NK-92 treated with Interleukin-12 subunit alpha and Interleukin-12 subunit beta, amount 100 ng/mL, for 24 hours (cell line): ENCODE results near the gene KLLN.
"Not testable (repeated sequence)": the region's sequence is repeated elsewhere in the genome, so short reads cannot be mapped to it uniquely, and the experiment has no call there.

Experiments used
- DNase-seq: peaks from one replicate; lab custom pipeline; 2025; lab: John Stamatoyannopoulos, UW

Gene KLLN, protein sequence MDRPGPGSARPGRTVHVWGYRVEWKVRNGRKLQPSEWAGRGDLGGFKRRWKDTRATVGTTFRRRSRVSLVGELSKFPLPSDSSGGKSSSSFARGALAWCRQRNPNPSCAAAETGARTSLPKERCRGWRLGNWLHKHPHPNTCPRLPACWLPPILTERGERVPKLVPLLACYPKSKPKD

DNA sequence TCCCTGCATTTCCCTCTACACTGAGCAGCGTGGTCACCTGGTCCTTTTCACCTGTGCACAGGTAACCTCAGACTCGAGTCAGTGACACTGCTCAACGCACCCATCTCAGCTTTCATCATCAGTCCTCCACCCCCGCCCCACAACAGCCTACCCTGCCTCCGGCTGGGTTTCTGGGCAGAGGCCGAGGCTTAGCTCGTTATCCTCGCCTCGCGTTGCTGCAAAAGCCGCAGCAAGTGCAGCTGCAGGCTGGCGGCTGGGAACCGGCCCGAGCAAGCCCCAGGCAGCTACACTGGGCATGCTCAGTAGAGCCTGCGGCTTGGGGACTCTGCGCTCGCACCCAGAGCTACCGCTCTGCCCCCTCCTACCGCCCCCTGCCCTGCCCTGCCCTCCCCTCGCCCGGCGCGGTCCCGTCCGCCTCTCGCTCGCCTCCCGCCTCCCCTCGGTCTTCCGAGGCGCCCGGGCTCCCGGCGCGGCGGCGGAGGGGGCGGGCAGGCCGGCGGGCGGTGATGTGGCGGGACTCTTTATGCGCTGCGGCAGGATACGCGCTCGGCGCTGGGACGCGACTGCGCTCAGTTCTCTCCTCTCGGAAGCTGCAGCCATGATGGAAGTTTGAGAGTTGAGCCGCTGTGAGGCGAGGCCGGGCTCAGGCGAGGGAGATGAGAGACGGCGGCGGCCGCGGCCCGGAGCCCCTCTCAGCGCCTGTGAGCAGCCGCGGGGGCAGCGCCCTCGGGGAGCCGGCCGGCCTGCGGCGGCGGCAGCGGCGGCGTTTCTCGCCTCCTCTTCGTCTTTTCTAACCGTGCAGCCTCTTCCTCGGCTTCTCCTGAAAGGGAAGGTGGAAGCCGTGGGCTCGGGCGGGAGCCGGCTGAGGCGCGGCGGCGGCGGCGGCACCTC lies at the start of gene KLLN, which contains the start of gene PTEN:
KLLN (minus strand) TSS at position 481 of the 891 bp plus-strand sequence. CDS start 1,046 bp downstream, outside the sequence.
PTEN (plus strand) TSS at position 573 of the 891 bp plus-strand sequence. CDS start 845 bp downstream, outside the sequence.
- DNase-seq: peak; percentile 82

GRCh38 chr10:87903396-87903795 lies 40.1 kb upstream of the KLLN start:
- not testable (repeated sequence) for DNase-seq

GRCh38 chr10:87897957-87898356 lies 34.6 kb upstream of the KLLN start:
- not testable (repeated sequence) for DNase-seq

DNA sequence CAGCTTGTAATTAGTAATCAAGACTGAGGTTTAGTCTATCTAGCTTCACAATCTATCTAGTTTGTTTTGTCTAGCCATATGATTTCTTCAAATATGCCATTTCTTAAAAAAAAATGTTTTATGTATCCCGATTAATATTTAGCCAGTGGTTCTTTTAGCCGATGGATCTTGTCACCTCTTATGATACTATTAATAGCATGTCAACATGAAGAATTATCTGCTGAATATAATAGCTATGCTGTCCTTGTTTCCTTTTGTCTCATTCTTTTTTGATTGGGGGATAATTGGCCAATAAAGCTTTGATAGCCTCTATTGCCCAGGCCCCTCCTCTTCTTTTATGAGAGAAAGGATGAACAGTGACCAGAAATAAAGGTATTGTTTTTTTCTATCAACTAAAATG lies 32.9 kb upstream of the KLLN start:
- DNase-seq: no peak

- no peak for DNase-seq
Observed at GRCh38 chr10:87895430-87895829, 32.1 kb upstream of the KLLN start.

- DNase-seq: no peak
Observed at GRCh38 chr10:87887548-87888289, 24.4 kb upstream of the KLLN start.

GRCh38 chr10:87887146-87887545 lies 23.8 kb upstream of the KLLN start:
- DNase-seq: no peak

DNA sequence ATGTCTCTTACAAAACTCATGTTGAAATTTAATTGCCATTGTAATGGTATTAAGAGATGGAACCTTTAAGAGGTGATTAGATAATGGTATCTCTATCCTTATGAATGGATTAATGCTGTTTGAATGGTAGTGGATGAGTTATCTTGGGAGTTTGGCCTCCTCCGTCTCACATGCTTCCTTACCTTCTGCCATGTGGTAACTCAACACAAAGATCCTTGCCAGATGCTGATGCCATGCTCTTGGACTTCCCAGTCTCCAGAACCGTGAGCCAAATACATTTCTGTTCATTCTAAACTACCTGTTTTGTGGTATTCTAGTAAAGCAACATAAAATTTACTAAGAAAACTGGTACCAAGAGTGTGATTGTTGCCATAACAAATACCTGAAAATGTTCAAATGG lies 23.3 kb upstream of the KLLN start:
- no peak for DNase-seq

GRCh38 chr10:87882555-87883294 lies 19.4 kb upstream of the KLLN start:
- DNase-seq: no peak

GRCh38 chr10:87881373-87882059 lies 18.2 kb upstream of the KLLN start:
- not testable (repeated sequence) for DNase-seq

GRCh38 chr10:87880336-87880735 lies 17.0 kb upstream of the KLLN start:
- DNase-seq: no peak

- no peak for DNase-seq
Observed at GRCh38 chr10:87878664-87879459, 15.5 kb upstream of the KLLN start.

DNA sequence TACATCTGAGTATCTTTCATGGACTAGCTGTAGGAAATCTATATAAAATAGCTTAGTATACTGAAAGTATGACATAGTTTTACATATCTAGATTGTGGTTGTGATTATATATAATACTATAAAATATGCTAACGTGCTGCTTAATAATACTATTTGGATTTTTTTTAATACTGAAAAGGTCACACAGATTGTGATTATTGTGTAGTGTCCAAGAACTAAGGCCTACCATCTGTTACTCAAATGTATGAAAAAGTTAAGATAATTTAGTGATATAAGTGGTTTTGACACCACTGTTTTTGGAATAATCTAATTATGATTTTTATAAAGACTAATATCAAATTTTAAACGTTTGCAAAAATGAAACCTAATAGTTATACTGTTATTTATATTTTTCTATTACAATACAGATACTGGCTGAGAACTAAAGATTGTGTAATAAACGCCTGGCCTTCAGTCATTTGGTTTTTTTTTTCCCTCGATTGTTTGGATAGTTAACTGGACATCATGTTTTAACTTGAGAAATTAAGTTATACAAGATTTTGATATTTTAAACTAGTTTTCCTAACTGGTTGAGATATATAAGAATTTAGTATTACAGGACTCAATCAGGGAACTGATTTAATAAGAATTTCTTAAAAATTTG lies 12.7 kb upstream of the KLLN start:
- DNase-seq: no peak

- no peak for DNase-seq
Observed at GRCh38 chr10:87873656-87874055, 10.3 kb upstream of the KLLN start.

- no peak for DNase-seq
Observed at GRCh38 chr10:87872828-87873227, 9.5 kb upstream of the KLLN start.

GRCh38 chr10:87869773-87870551 lies 6.6 kb upstream of the KLLN start:
- DNase-seq: no peak

GRCh38 chr10:87869139-87869538 lies 5.8 kb upstream of the KLLN start:
- DNase-seq: not testable (repeated sequence)

- DNase-seq: no peak
Observed at GRCh38 chr10:87868277-87868676, 4.9 kb upstream of the KLLN start.

- DNase-seq: no peak
Observed at GRCh38 chr10:87867453-87867852, 4.1 kb upstream of the KLLN start.
